Measurements from ENCODE around the gene HSF5. TPM values are rescaled to one million over a fixed set of nuclear protein-coding genes. Genes with fewer than 3 reads are reported as not detected.

Gene HSF5
- total and polyA plus RNA-seq, 2 of the 13 experiments (the other 11 are each of a cell fraction or from before 2014, with no cell fraction given): not detected

DNA sequence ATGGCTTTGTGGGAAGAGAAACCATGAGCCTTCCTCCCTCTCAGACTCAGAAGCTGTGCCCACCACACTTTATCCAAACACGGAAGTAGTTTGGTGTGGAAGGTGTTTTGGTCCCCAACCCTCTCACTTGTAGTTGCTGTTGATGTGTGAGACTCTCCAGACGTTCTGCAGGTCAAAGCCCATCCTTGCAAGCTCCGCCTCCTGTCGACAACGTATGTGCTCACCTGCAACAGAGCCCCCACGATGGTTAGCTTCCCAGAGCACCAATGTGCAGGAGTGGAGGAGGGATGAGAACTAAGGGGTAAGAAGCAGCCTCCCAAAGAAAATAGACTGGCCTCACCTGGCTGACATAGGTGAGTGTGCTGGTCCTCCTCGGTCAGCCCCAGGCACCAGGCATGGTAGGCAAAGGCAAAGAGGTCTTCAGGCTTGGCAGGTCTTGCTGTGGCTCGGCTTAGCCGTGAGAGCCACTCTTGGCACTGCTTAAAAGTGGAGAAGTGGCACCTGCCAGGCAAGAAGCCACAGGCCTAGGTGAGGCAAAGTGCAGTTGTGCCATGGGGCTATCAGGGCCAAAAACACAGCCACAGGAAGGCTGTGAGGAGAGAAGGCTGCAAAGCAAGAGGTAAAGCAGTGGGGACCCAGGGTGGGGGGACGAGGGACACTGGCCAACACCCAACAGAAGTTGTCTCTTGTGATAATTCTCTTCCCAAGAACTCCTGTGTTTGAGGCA, 20.3 kb upstream of the HSF5 start (continued):
- TF ChIP-seq ZSCAN20 (CRISPR knock-in tag; IDR thresholded peaks at IDR 0.05; ENCODE audit: borderline replicate concordance): no peak
- TF ChIP-seq ZNF839 (CRISPR knock-in tag; IDR thresholded peaks at IDR 0.05; ENCODE audit: borderline replicate concordance): no peak
- no peak for TF ChIP-seq DNMT1 (CRISPR knock-in tag; IDR thresholded peaks at IDR 0.05)
- no peak for TF ChIP-seq MIER3 (CRISPR knock-in tag; IDR thresholded peaks at IDR 0.05; ENCODE audit: borderline replicate concordance)
- TF ChIP-seq, protein P1, sequence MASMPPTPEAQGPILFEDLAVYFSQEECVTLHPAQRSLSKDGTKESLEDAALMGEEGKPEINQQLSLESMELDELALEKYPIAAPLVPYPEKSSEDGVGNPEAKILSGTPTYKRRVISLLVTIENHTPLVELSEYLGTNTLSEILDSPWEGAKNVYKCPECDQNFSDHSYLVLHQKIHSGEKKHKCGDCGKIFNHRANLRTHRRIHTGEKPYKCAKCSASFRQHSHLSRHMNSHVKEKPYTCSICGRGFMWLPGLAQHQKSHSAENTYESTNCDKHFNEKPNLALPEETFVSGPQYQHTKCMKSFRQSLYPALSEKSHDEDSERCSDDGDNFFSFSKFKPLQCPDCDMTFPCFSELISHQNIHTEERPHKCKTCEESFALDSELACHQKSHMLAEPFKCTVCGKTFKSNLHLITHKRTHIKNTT (CRISPR knock-in tag; IDR thresholded peaks at IDR 0.05): no peak

DNA sequence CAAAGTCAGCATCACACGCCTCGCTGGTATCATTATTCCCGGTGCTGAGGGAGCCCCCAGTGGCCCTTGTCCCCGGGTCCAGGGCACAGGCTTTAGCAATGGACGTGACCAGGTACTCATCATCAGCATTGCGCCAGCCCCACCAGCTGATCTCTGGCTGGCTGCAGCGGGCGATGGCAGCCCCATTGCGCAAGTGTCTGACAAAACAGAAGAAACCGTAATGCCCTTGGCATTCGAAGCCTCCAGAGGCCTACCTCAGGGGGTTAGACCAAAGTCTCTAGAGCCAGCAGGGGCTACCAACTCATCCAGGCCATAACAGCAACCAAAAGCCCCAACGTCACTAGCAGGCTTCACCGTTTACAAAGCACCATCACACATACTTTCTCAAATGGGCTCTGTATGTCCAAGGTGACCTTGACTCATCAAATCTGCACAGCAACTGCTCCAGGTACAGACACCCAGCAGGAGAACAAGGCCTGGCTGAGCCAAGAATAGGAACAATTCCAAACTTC, 19.0 kb upstream of the HSF5 start:
- H3K36me3 ChIP-seq (replicated peaks in 1 of 2; ENCODE audit: control insufficient read depth in 1 of 2, insufficient read depth in 2 of 2, low read length in 2 of 2): peaks cover 50 to 98% of the 10 kb centered on the region in 2 experiments
- H3K4me2 ChIP-seq (ENCODE audit: low read depth, low read length): 0 out of 2 replicates have a peak overlapping the region, but pooled peaks have one; percentile 0
- H3K9me3 ChIP-seq (ENCODE audit: low read length): no peaks in the 10 kb centered on the region
- DNase-seq (ENCODE audit: low spot score): peak; percentile 78
- no peaks in the 10 kb centered on the region for H3K79me2 ChIP-seq (ENCODE audit: insufficient read depth, low read length)
- H2AFZ ChIP-seq (ENCODE audit: low read length): no peak overlapping the region
- no peaks in the 10 kb centered on the region for H3K27me3 ChIP-seq (ENCODE audit: control insufficient read depth in 1 of 2, insufficient read depth in 2 of 2, low read length in 2 of 2)
- intact Hi-C loops (cut with micrococcal nuclease; ENCODE audit: unreplicated experiment) (no loop called here), in situ Hi-C loops (cut with HindIII; ENCODE audit: extremely low pct_ligation_motif_present, low pct_unique_long_range_greater_than_20kb) (loop anchor here (10.0 kb wide), 1 partner anchor 62 kb away; no protein-coding TSS in a partner anchor)
- peak overlapping the region; percentile 46 for H3K27ac ChIP-seq (ENCODE audit: extremely low read length, insufficient read depth, low read length)
- H3K4me3 ChIP-seq (replicated peaks in 1 of 3; ENCODE audit: insufficient read depth in 1 of 3, low read depth in 2 of 3, low read length in 3 of 3): no peak overlapping the region
- no TSS peak for BruUV-seq (replicated peaks)
- H3K9ac ChIP-seq (ENCODE audit: insufficient read depth, low read depth, low read length): no peak overlapping the region
- FAIRE-seq: no peak
- H4K20me1 ChIP-seq (ENCODE audit: insufficient read depth, low read length): no peaks in the 10 kb centered on the region
- 67% methylated on average over 12 of the region's 13 CpGs for WGBS (ENCODE audit: low lambda C conversion rate)
- ATAC-seq: no peak; the same call in 2 of the 3 replicates
- CTCF ChIA-PET (ENCODE audit: low intra/inter-chr PET ratio, low total read pairs): no interaction called here
- peaks cover 24% of the 10 kb centered on the region for H3K4me1 ChIP-seq (ENCODE audit: insufficient read depth, low read length)
- POLR2A ChIA-PET: interaction anchor here (0.8 to 3.3 kb wide), 4 partner anchors 8 to 124 kb away, joined by 3 to 13 read pairs (median 4); partner anchors contain the start of gene MTMR4
- TF ChIP-seq KLF9 (CRISPR knock-in tag; IDR thresholded peaks at IDR 0.05; ENCODE audit: low read depth) (no peak), SCMH1 (CRISPR knock-in tag; IDR thresholded peaks at IDR 0.05; ENCODE audit: borderline replicate concordance) (no peak), HOXA3 (CRISPR knock-in tag; IDR thresholded peaks at IDR 0.05) (peak; percentile 65), GATAD2A (CRISPR knock-in tag; IDR thresholded peaks at IDR 0.05) (no peak), BORCS8-MEF2B (CRISPR knock-in tag; IDR thresholded peaks at IDR 0.05) (no peak), NFATC3 (CRISPR knock-in tag; IDR thresholded peaks at IDR 0.05) (no peak), ZFP36L1 (CRISPR knock-in tag; IDR thresholded peaks at IDR 0.05) (no peak), TBX2 (CRISPR knock-in tag; IDR thresholded peaks at IDR 0.05; ENCODE audit: borderline replicate concordance) (no peak), ZNF883 (CRISPR knock-in tag; IDR thresholded peaks at IDR 0.05; ENCODE audit: not compliant biosample characterization) (peak; percentile 26), RFX5 (IDR thresholded peaks at IDR 0.05; ENCODE audit: low read depth, low read length) (peak; percentile 57; the same call in 1 of the 2 replicates), PHF20 (CRISPR knock-in tag; IDR thresholded peaks at IDR 0.05) (no peak), HNF4A (CRISPR knock-in tag; IDR thresholded peaks at IDR 0.05) (peak; percentile 39; the same call in 1 of the 2 replicates)
- TF ChIP-seq, protein P2, sequence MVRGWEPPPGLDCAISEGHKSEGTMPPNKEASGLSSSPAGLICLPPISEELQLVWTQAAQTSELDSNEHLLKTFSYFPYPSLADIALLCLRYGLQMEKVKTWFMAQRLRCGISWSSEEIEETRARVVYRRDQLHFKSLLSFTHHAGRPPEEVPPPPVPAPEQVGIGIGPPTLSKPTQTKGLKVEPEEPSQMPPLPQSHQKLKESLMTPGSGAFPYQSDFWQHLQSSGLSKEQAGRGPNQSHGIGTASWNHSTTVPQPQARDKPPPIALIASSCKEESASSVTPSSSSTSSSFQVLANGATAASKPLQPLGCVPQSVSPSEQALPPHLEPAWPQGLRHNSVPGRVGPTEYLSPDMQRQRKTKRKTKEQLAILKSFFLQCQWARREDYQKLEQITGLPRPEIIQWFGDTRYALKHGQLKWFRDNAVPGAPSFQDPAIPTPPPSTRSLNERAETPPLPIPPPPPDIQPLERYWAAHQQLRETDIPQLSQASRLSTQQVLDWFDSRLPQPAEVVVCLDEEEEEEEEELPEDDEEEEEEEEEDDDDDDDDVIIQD (CRISPR knock-in tag; IDR thresholded peaks at IDR 0.05; ENCODE audit: low read depth): no peak
- TF ChIP-seq, protein P3, sequence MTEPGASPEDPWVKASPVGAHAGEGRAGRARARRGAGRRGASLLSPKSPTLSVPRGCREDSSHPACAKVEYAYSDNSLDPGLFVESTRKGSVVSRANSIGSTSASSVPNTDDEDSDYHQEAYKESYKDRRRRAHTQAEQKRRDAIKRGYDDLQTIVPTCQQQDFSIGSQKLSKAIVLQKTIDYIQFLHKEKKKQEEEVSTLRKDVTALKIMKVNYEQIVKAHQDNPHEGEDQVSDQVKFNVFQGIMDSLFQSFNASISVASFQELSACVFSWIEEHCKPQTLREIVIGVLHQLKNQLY (CRISPR knock-in tag; IDR thresholded peaks at IDR 0.05): no peak
- TF ChIP-seq, protein P4, sequence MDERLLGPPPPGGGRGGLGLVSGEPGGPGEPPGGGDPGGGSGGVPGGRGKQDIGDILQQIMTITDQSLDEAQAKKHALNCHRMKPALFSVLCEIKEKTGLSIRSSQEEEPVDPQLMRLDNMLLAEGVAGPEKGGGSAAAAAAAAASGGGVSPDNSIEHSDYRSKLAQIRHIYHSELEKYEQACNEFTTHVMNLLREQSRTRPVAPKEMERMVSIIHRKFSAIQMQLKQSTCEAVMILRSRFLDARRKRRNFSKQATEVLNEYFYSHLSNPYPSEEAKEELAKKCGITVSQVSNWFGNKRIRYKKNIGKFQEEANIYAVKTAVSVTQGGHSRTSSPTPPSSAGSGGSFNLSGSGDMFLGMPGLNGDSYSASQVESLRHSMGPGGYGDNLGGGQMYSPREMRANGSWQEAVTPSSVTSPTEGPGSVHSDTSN (CRISPR knock-in tag; IDR thresholded peaks at IDR 0.05): no peak

Measured in HepG2 (cell line).